MM.1S (cell line): ENCODE data around the gene SS18.

Source experiments
- EZH2 ChIP-seq: fragments of 300-600 bp; sonication (generic); optimal IDR thresholded peaks from 2 replicates; pipeline ENCODE3; 2017; ENCODE audit warnings: low read depth, mild to moderate bottlenecking, antibody characterized with exemption, low read length, mixed read lengths
- EZH2phosphoT487 ChIP-seq: fragments of 300-600 bp; sonication (generic); IDR thresholded peaks from 2 replicates; pipeline ENCODE4 v1.6.1; 2018; ENCODE audit warnings: antibody characterized with exemption, low read length

GRCh38 chr18:26002375-26002910 lies 88.0 kb downstream of the SS18 start:
- TF ChIP-seq EZH2: no peak
- no peak for TF ChIP-seq EZH2phosphoT487
